Kasumi-1 (cell line): ENCODE data around the gene URAD.

Experiments used
- DNase-seq, 2 experiments: peaks; one replicate each; lab custom pipeline; 2025; lab: John Stamatoyannopoulos, UW

URAD gene

GRCh38 chr13:27997904-27998522 lies 9.5 kb upstream of the URAD start:
- peak; percentile 49 to 51 for DNase-seq

GRCh38 chr13:27991881-27992280 lies 3.4 kb upstream of the URAD start:
- no peak for DNase-seq

- DNase-seq: no peak
These were observed 2.9 kb downstream of the URAD start for GRCh38 chr13:27985600-27985999.

GRCh38 chr13:27982361-27982760 lies 6.1 kb downstream of the URAD start:
- no peak for DNase-seq

- no peak for DNase-seq
These were observed 7.3 kb downstream of the URAD start for GRCh38 chr13:27981006-27981708.

GRCh38 chr13:27980280-27980998 lies 8.1 kb downstream of the URAD start:
- no peak for DNase-seq

GRCh38 chr13:27979765-27980279 lies 8.7 kb downstream of the URAD start:
- no peak for DNase-seq

GRCh38 chr13:27979001-27979643 lies 9.4 kb downstream of the URAD start:
- no peak for DNase-seq

- no peak for DNase-seq
These were observed 10.1 kb downstream of the URAD start for GRCh38 chr13:27978301-27978968.

GRCh38 chr13:27977476-27978300 lies 10.8 kb downstream of the URAD start:
- DNase-seq: no peak

GRCh38 chr13:27976362-27977091 lies 12.0 kb downstream of the URAD start:
- DNase-seq: no peak

- DNase-seq: no peak
These were observed 12.7 kb downstream of the URAD start for GRCh38 chr13:27975564-27976361.

- no peak for DNase-seq
These were observed 14.4 kb downstream of the URAD start for GRCh38 chr13:27973961-27974662.

GRCh38 chr13:27973291-27973690 lies 15.2 kb downstream of the URAD start:
- DNase-seq: no peak

- DNase-seq: no peak
These were observed 16.0 kb downstream of the URAD start for GRCh38 chr13:27972478-27972820.

- DNase-seq: no peak
These were observed 16.6 kb downstream of the URAD start for GRCh38 chr13:27971776-27972477.

- DNase-seq: no peak
These were observed 17.3 kb downstream of the URAD start for GRCh38 chr13:27971236-27971645.
